ENCODE measurements around the gene TMEM41B.
"Not testable (repeated sequence)": the region's sequence is repeated elsewhere in the genome, so short reads cannot be mapped to it uniquely, and the experiment has no call there.

DNA sequence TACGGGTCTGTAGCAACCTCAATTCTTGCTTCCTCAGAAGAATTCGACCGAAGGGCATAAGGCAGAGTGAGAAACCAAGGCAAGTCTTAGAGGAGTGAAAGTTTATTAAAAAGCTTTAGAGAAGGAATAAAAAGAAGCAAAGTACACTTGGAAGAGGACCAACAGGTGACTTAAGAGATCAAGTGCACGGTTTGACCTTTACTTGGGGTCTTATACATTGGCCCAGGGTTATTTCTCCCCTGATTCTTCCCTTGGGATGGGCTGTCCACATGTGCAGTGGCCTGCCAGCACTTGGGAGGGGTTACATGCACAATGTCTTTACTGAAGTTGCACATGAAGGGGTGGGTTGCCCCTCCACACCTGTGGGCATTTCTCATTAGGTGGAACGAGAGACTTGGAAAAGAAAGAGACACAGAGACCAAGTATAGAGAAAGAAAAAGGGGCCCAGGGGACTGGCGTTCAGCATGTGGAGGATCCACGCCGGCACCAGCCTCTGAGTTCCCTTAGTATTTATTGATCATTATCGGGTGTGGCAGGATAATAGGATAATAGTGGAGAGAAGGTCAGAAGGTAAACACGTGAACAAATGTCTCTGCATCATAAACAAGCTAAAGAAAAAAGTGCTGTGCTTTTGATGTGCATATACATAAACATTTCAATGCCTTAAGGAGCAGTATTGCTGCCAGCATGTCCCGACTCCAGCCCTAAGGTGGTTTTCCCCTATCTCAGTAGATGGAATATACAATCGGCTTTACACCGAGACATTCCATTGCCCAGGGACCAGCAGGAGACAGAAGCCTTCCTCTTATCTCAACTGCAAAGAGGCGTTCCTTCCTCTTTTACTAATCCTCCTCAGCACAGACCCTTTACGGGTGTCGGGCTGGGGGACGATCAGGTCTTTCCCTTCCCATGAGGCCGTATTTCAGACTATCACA, 4.3 kb upstream of the TMEM41B start:
- TF ChIP-seq, protein P1, sequence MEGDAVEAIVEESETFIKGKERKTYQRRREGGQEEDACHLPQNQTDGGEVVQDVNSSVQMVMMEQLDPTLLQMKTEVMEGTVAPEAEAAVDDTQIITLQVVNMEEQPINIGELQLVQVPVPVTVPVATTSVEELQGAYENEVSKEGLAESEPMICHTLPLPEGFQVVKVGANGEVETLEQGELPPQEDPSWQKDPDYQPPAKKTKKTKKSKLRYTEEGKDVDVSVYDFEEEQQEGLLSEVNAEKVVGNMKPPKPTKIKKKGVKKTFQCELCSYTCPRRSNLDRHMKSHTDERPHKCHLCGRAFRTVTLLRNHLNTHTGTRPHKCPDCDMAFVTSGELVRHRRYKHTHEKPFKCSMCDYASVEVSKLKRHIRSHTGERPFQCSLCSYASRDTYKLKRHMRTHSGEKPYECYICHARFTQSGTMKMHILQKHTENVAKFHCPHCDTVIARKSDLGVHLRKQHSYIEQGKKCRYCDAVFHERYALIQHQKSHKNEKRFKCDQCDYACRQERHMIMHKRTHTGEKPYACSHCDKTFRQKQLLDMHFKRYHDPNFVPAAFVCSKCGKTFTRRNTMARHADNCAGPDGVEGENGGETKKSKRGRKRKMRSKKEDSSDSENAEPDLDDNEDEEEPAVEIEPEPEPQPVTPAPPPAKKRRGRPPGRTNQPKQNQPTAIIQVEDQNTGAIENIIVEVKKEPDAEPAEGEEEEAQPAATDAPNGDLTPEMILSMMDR (IDR thresholded peaks at IDR 0.05; ENCODE audit: low read length): not testable (repeated sequence)
- not testable (repeated sequence) for TF ChIP-seq EZH2 (IDR thresholded peaks at IDR 0.05; ENCODE audit: borderline replicate concordance, low read length)

Measured in OCI-LY1 (cell line).